ENCODE results near the gene LYPD5. TPM values are rescaled to one million over a fixed set of nuclear protein-coding genes. Genes with fewer than 3 reads are reported as not detected.

Gene LYPD5
- total and polyA plus RNA-seq, 8 donors, result 0.20 to 6.3 (median 0.55) TPM

- no peak for TF ChIP-seq CTCF (IDR thresholded peaks at IDR 0.05)
These were observed 5.1 kb downstream of the LYPD5 start for GRCh38 chr19:43797118-43797517.

GRCh38 chr19:43790587-43790986 lies 11.7 kb downstream of the LYPD5 start:
- H3K4me1 ChIP-seq, result peaks cover 0 to under 1% of the 10 kb centered on the region in 2 donors
- H3K27me3 ChIP-seq, result peaks cover 0 to 8% of the 10 kb centered on the region in 2 donors
- H3K27ac ChIP-seq, result no peak overlapping the region
- intact Hi-C loops (cut with DNase I), result no loop called here
- H3K4me3 ChIP-seq, result no peak overlapping the region
- ATAC-seq (no peak), DNase-seq (no peak)
- H3K9me3 ChIP-seq, result no peaks in the 10 kb centered on the region
- no peaks in the 10 kb centered on the region for H3K36me3 ChIP-seq
- TF ChIP-seq CTCF (IDR thresholded peaks at IDR 0.05), result no peak

More at GRCh38 chr19:43797118-43797517, 5.1 kb downstream of the LYPD5 start:
- H3K27ac ChIP-seq, result no peak overlapping the region
- H3K4me1 ChIP-seq, result peaks cover 0 to 15% of the 10 kb centered on the region in 2 donors
- no peaks in the 10 kb centered on the region for H3K9me3 ChIP-seq
- H3K27me3 ChIP-seq, result peaks cover 0 to 28% of the 10 kb centered on the region in 2 donors
- ATAC-seq (no peak), DNase-seq (no peak)
- H3K36me3 ChIP-seq, result no peaks in the 10 kb centered on the region
- H3K4me3 ChIP-seq, result no peak overlapping the region
- intact Hi-C loops (cut with DNase I), result no loop called here

- no peak for TF ChIP-seq CTCF (IDR thresholded peaks at IDR 0.05)
- peaks cover 0 to 16% of the 10 kb centered on the region in 2 donors for H3K4me1 ChIP-seq
- no peak overlapping the region for H3K4me3 ChIP-seq
- H3K27ac ChIP-seq, result no peak overlapping the region
- H3K27me3 ChIP-seq, result peaks cover 0 to 8% of the 10 kb centered on the region in 2 donors
- no peaks in the 10 kb centered on the region for H3K9me3 ChIP-seq
- intact Hi-C loops (cut with DNase I), result no loop called here
- ATAC-seq (no peak), DNase-seq (peak in 1 of 4 donors; percentile 23)
- no peaks in the 10 kb centered on the region for H3K36me3 ChIP-seq
These were observed 13.2 kb downstream of the LYPD5 start for GRCh38 chr19:43789029-43789428.

GRCh38 chr19:43786665-43787064 lies 15.6 kb downstream of the LYPD5 start:
- Histone ChIP-seq H3K9me3 (no peaks in the 10 kb centered on the region), H3K27ac (no peak overlapping the region), H3K36me3 (no peaks in the 10 kb centered on the region), H3K27me3 (peaks cover 0 to 7% of the 10 kb centered on the region in 2 donors), H3K4me3 (no peak overlapping the region), H3K4me1 (peaks cover 0 to 25% of the 10 kb centered on the region in 2 donors)
- ATAC-seq (no peak), DNase-seq (no peak)
- intact Hi-C loops (cut with DNase I), result no loop called here
- no peak for TF ChIP-seq CTCF (IDR thresholded peaks at IDR 0.05)

- peak; percentile 95 to 99 for TF ChIP-seq CTCF (IDR thresholded peaks at IDR 0.05)
- ATAC-seq (peak; percentile 90), DNase-seq (peak; percentile 39 to 70 (median 62))
- intact Hi-C loops (cut with DNase I), result loop anchor here in 1 of 2 donors (5.0 kb wide), 1 partner anchor 38 kb away; no protein-coding TSS in a partner anchor
- H3K27ac ChIP-seq, result peak overlapping the region in 1 of 2 donors; percentile 33
- no peaks in the 10 kb centered on the region for H3K9me3 ChIP-seq
- no peak overlapping the region for H3K4me3 ChIP-seq
- H3K4me1 ChIP-seq, result peaks cover 0 to 25% of the 10 kb centered on the region in 2 donors
- H3K36me3 ChIP-seq, result no peaks in the 10 kb centered on the region
- peaks cover 0 to 16% of the 10 kb centered on the region in 2 donors for H3K27me3 ChIP-seq
These were observed 17.1 kb downstream of the LYPD5 start for GRCh38 chr19:43784981-43785808.
